PC-3 (cell line): ENCODE results near the gene VAMP8. TPM values are rescaled to one million over a fixed set of nuclear protein-coding genes. Genes with fewer than 3 reads are reported as not detected.

Source experiments
- ATAC-seq: fragments of 200-7000 bp; cut with Tn5 transposase; 2 replicates; pipeline ENCODE4 v1.9.1; 2020; ENCODE audit warnings: mild to moderate bottlenecking, moderate library complexity
- BruUV-seq: library from RNA; stranded (reverse); fragments of 400-500 nt; replicated peaks from 2 replicates; lab custom pipeline; 2021; lab: Mats Ljungman, UMichigan
- CTCF ChIA-PET: fragments of 300-600 bp; sonication (Branson Sonifier 250); formaldehyde crosslinking; loops from one replicate; lab custom pipeline; 2022; ENCODE audit warnings: antibody characterized with exemption; lab: Charles Lee
- POLR2A ChIA-PET: fragments of 300-600 bp; sonication (Branson Sonifier 250); formaldehyde crosslinking; loops from one replicate; lab custom pipeline; 2022; ENCODE audit warnings: antibody characterized with exemption; ENCODE audit not compliant: unreplicated experiment; lab: Charles Lee
- DNase-seq: peaks from one replicate; pipeline ENCODE4 v3.0.0-alpha.2; 2015
- H2AFZ ChIP-seq: fragments of 300-600 bp; sonication (generic); 2 replicates; pipeline ENCODE4 v1.6.0; 2016; ENCODE audit warnings: antibody characterized with exemption, low read length
- H3F3A ChIP-seq: fragments of 300-600 bp; sonication (generic); one replicate; pipeline ENCODE4 v1.6.0; 2017; ENCODE audit warnings: antibody characterized with exemption, low read length, control low read depth, mild to moderate bottlenecking; ENCODE audit not compliant: unreplicated experiment
- H3K27ac ChIP-seq: fragments of 300-600 bp; sonication (generic); 2 replicates; pipeline ENCODE4 v1.5.1; 2016; ENCODE audit warnings: mild to moderate bottlenecking, low read length
- H3K27me3 ChIP-seq: fragments of 300-600 bp; sonication (generic); 2 replicates; pipeline ENCODE4 v1.6.1; 2016; ENCODE audit warnings: low read length, mixed read lengths
- H3K36me3 ChIP-seq: fragments of 300-600 bp; sonication (generic); 2 replicates; pipeline ENCODE4 v1.6.1; 2016; ENCODE audit warnings: low read depth, mixed run types, low read length, mixed read lengths
- H3K4me1 ChIP-seq: fragments of 300-600 bp; sonication (generic); 2 replicates; pipeline ENCODE4 v1.5.1; 2016; ENCODE audit warnings: low read length; ENCODE audit not compliant: insufficient read depth
- H3K4me2 ChIP-seq: fragments of 300-600 bp; sonication (generic); 2 replicates; pipeline ENCODE4 v1.6.0; 2016; ENCODE audit warnings: low read length
- H3K4me3 ChIP-seq: fragments of 300-600 bp; sonication (generic); 2 replicates; pipeline ENCODE4 v1.5.1; 2016; ENCODE audit warnings: mild to moderate bottlenecking, low read length, mixed read lengths
- H3K79me2 ChIP-seq: fragments of 300-600 bp; sonication (generic); 2 replicates; pipeline ENCODE4 v1.6.1; 2017; ENCODE audit warnings: low read length, mixed read lengths
- H3K9ac ChIP-seq: fragments of 300-600 bp; sonication (generic); 2 replicates; pipeline ENCODE4 v1.6.0; 2016; ENCODE audit warnings: mild to moderate bottlenecking, low read length
- H3K9me2 ChIP-seq: fragments of 300-600 bp; sonication (generic); replicated peaks from 2 replicates; pipeline ENCODE4 v1.6.1; 2016; ENCODE audit warnings: mixed run types, low read length, mixed read lengths
- H3K9me3 ChIP-seq: fragments of 300-600 bp; sonication (generic); 2 replicates; pipeline ENCODE4 v1.6.1; 2016; ENCODE audit warnings: low read length, mixed read lengths
- H4K20me1 ChIP-seq: fragments of 300-600 bp; sonication (generic); 2 replicates; pipeline ENCODE4 v1.6.1; 2016; ENCODE audit warnings: low read length, mixed read lengths
- CTCF ChIP-seq: fragments of 300-600 bp; sonication (generic); conservative IDR thresholded peaks from 2 replicates; pipeline ENCODE4 v1.5.1; 2017; ENCODE audit warnings: antibody characterized with exemption, low read depth, mild to moderate bottlenecking, low read length
- EZH2 ChIP-seq: fragments of 300-600 bp; sonication (generic); IDR thresholded peaks from one replicate; pipeline ENCODE4 v1.6.1; 2017; ENCODE audit warnings: antibody characterized with exemption, mild to moderate bottlenecking, low read length; ENCODE audit not compliant: unreplicated experiment
- EZH2phosphoT487 ChIP-seq: fragments of 300-600 bp; sonication (generic); IDR thresholded peaks from 2 replicates; pipeline ENCODE4 v1.6.1; 2018; ENCODE audit warnings: mild to moderate bottlenecking, antibody characterized with exemption, low read length, borderline replicate concordance
- intact Hi-C: fragments of 100-400 bp; cut with micrococcal nuclease; formaldehyde crosslinking; loops from 2 replicates; pipeline ENCODE4 v1.9.0; 2023
- total RNA-seq: library from RNA; depleted of rRNA; stranded (reverse); fragments of >200 nt; gene quantifications from 2 replicates; pipeline ENCODE4 v1.2.3, GENCODE V29; 2014

Gene VAMP8
- total RNA-seq, 1 experiment from 2014 or later, result 142 TPM

- H3K27me3 ChIP-seq, result no peaks in the 10 kb centered on the region
- H4K20me1 ChIP-seq, result no peaks in the 10 kb centered on the region
- ATAC-seq, result peak; percentile 11
- peaks cover 15% of the 10 kb centered on the region; the same call in 1 of the 2 replicates for H3K4me1 ChIP-seq
- BruUV-seq, result no TSS peak
- intact Hi-C loops, result no loop called here
- peaks cover 20% of the 10 kb centered on the region for H3K79me2 ChIP-seq
- H3F3A ChIP-seq, result no peaks in the 10 kb centered on the region
- H3K9me3 ChIP-seq, result no peaks in the 10 kb centered on the region
- peak overlapping the region; percentile 33 for H3K27ac ChIP-seq
- H2AFZ ChIP-seq, result peak overlapping the region; percentile 75
- peak overlapping the region; percentile 79 for H3K9ac ChIP-seq
- H3K9me2 ChIP-seq, result no peaks in the 10 kb centered on the region
- DNase-seq, result no peak
- peak overlapping the region; percentile 85 for H3K4me3 ChIP-seq
- POLR2A ChIA-PET, result interaction anchor here (1.5 kb wide), 1 partner anchor 16 kb away, joined by 4 read pairs; the partner anchor contains the start of gene C2orf68
- H3K36me3 ChIP-seq, result peaks cover 13% of the 10 kb centered on the region; the same call in 1 of the 2 replicates
- CTCF ChIA-PET, result interaction anchor here (0.7 kb wide), 1 partner anchor 242 kb away, joined by 3 read pairs; no protein-coding TSS in a partner anchor
- TF ChIP-seq EZH2phosphoT487, result no peak
- TF ChIP-seq EZH2, result no peak
- TF ChIP-seq CTCF, result no peak
- peak overlapping the region; percentile 97 for H3K4me2 ChIP-seq
Observed at GRCh38 chr2:85596026-85596333, 18.6 kb downstream of the VAMP8 start.

- no peaks in the 10 kb centered on the region for H4K20me1 ChIP-seq
Observed at GRCh38 chr2:85596486-85597143, 19.2 kb downstream of the VAMP8 start.

More at GRCh38 chr2:85596486-85597143, 19.2 kb downstream of the VAMP8 start:
- Histone ChIP-seq H3K4me1 (peaks cover 15% of the 10 kb centered on the region; the same call in 1 of the 2 replicates), H3K9me3 (no peaks in the 10 kb centered on the region), H3F3A (no peaks in the 10 kb centered on the region), H3K4me2 (peak overlapping the region; percentile 97), H3K9me2 (no peaks in the 10 kb centered on the region), H3K4me3 (peak overlapping the region; percentile 85), H2AFZ (no peak overlapping the region), H3K36me3 (peaks cover 13% of the 10 kb centered on the region; the same call in 1 of the 2 replicates), H3K9ac (peak overlapping the region; percentile 79), H3K27ac (no peak overlapping the region), H3K27me3 (no peaks in the 10 kb centered on the region), H3K79me2 (peaks cover 20% of the 10 kb centered on the region)
- intact Hi-C loops, result no loop called here
- ATAC-seq (no peak), DNase-seq (no peak)
- ChIA-PET CTCF (no interaction called here), POLR2A (interaction anchor here (0.6 kb wide), 1 partner anchor 227 kb away, joined by 4 read pairs; no protein-coding TSS in a partner anchor)
- BruUV-seq, result no TSS peak
- TF ChIP-seq EZH2phosphoT487 (no peak), CTCF (no peak), EZH2 (no peak)
